Loucy (cell line): ENCODE results near the gene CDCP1.
"Not testable (repeated sequence)": the region's sequence is repeated elsewhere in the genome, so short reads cannot be mapped to it uniquely, and the experiment has no call there.

Experiments used
- EZH2phosphoT487 ChIP-seq: fragments of 200-600 bp; IDR thresholded peaks from 2 replicates; pipeline ENCODE4 v1.6.1; 2018; ENCODE audit warnings: antibody characterized with exemption, mild to moderate bottlenecking, moderate library complexity, borderline replicate concordance
- TF ChIP-seq, protein P1 (sequence below): fragments of 200-600 bp; sonication (generic); conservative IDR thresholded peaks from 2 replicates; pipeline ENCODE4 v1.5.1; 2014; ENCODE audit warnings: mild to moderate bottlenecking, antibody characterized with exemption, low read length

DNA sequence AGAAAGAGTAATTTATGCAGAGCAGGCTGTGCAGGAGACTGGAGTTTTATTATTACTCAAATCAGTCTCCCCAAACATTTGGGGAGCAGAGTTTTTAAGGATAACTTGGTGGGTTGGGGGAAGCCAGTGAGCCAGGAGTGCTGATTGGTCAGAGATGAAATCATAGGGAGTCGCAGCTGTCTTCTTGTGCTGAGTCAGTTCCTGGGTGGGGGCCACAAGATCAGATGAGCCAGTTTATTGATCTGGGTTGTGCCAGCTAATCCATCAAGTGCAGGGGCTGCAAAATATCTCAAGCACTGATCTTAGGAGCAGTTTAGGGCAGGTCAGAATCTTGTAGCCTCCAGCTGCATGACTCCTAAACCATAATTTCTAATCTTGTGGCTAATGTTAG is 92.4 kb downstream of the CDCP1 start:
- TF ChIP-seq, protein P1, sequence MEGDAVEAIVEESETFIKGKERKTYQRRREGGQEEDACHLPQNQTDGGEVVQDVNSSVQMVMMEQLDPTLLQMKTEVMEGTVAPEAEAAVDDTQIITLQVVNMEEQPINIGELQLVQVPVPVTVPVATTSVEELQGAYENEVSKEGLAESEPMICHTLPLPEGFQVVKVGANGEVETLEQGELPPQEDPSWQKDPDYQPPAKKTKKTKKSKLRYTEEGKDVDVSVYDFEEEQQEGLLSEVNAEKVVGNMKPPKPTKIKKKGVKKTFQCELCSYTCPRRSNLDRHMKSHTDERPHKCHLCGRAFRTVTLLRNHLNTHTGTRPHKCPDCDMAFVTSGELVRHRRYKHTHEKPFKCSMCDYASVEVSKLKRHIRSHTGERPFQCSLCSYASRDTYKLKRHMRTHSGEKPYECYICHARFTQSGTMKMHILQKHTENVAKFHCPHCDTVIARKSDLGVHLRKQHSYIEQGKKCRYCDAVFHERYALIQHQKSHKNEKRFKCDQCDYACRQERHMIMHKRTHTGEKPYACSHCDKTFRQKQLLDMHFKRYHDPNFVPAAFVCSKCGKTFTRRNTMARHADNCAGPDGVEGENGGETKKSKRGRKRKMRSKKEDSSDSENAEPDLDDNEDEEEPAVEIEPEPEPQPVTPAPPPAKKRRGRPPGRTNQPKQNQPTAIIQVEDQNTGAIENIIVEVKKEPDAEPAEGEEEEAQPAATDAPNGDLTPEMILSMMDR = not testable (repeated sequence)
- not testable (repeated sequence) for TF ChIP-seq EZH2phosphoT487
